Measurements from ENCODE around the gene ZFP92. TPM values are rescaled to one million over a fixed set of nuclear protein-coding genes. Genes with fewer than 3 reads are reported as not detected.

Gene ZFP92
- total RNA-seq, 1 donor from 2014 or later = 0.27 TPM

- no peaks in the 10 kb centered on the region for H3K4me1 ChIP-seq (ENCODE audit: insufficient read depth, low read length)
- no peaks in the 10 kb centered on the region for H3K9me3 Mint-ChIP-seq (ENCODE audit: unreplicated experiment)
- H3K27me3 Mint-ChIP-seq (ENCODE audit: low read depth, unreplicated experiment) = peaks cover 41% of the 10 kb centered on the region
- no peak overlapping the region for H3K9ac ChIP-seq (ENCODE audit: low read length)
- no peaks in the 10 kb centered on the region for H4K20me1 ChIP-seq (ENCODE audit: insufficient read depth, low read length)
- H3K27me3 ChIP-seq (ENCODE audit: insufficient read depth, low read length) = peaks cover 4% of the 10 kb centered on the region
- H3K27ac Mint-ChIP-seq (ENCODE audit: unreplicated experiment) = no peak overlapping the region
- H3K36me3 Mint-ChIP-seq (ENCODE audit: low read depth, unreplicated experiment) = no peaks in the 10 kb centered on the region
- H3K4me3 ChIP-seq (ENCODE audit: insufficient read depth, low read depth, low read length) = no peak overlapping the region
- no peak for TF ChIP-seq EZH2 (IDR thresholded peaks at IDR 0.05; ENCODE audit: insufficient read depth, low read length)
- TF ChIP-seq CTCF (IDR thresholded peaks at IDR 0.05; ENCODE audit: insufficient read depth, low read depth, low read length) = no peak
- H3K4me1 Mint-ChIP-seq (ENCODE audit: low read depth, unreplicated experiment) = no peaks in the 10 kb centered on the region
- no peak overlapping the region for H2AFZ ChIP-seq (ENCODE audit: low read depth, low read length)
- FAIRE-seq (no peak), DNase-seq (ENCODE audit: low read depth) (no peak)
- H3K4me3 Mint-ChIP-seq (ENCODE audit: unreplicated experiment) = no peak overlapping the region
- H3K79me2 ChIP-seq (ENCODE audit: insufficient read depth, low read length) = no peaks in the 10 kb centered on the region
- no peaks in the 10 kb centered on the region for H3K9me3 ChIP-seq (ENCODE audit: insufficient read depth, low read depth, low read length)
- H3K36me3 ChIP-seq (ENCODE audit: insufficient read depth, low read length) = no peaks in the 10 kb centered on the region
- no peak overlapping the region for H3K27ac ChIP-seq (ENCODE audit: low read depth, low read length)
- H3K4me2 ChIP-seq (ENCODE audit: low read length) = no peak overlapping the region
Measured at GRCh38 chrX:153408221-153408721, 3.0 kb upstream of the ZFP92 start.

- Histone ChIP-seq H4K20me1 (ENCODE audit: insufficient read depth, low read length) (no peaks in the 10 kb centered on the region), H3K36me3 (ENCODE audit: insufficient read depth, low read length) (no peaks in the 10 kb centered on the region), H3K4me1 (ENCODE audit: insufficient read depth, low read length) (no peaks in the 10 kb centered on the region), H3K4me3 (ENCODE audit: insufficient read depth, low read depth, low read length) (no peak overlapping the region), H3K79me2 (ENCODE audit: insufficient read depth, low read length) (no peaks in the 10 kb centered on the region), H3K27ac (ENCODE audit: low read depth, low read length) (no peak overlapping the region), H3K9me3 (ENCODE audit: insufficient read depth, low read depth, low read length) (no peaks in the 10 kb centered on the region), H3K4me2 (ENCODE audit: low read length) (no peak overlapping the region), H3K27me3 (ENCODE audit: insufficient read depth, low read length) (peaks cover 4% of the 10 kb centered on the region), H3K9ac (ENCODE audit: low read length) (no peak overlapping the region), H2AFZ (ENCODE audit: low read depth, low read length) (no peak overlapping the region)
- Mint-ChIP-seq H3K27ac (ENCODE audit: unreplicated experiment) (no peak overlapping the region), H3K4me1 (ENCODE audit: low read depth, unreplicated experiment) (no peaks in the 10 kb centered on the region), H3K4me3 (ENCODE audit: unreplicated experiment) (no peak overlapping the region), H3K36me3 (ENCODE audit: low read depth, unreplicated experiment) (no peaks in the 10 kb centered on the region), H3K27me3 (ENCODE audit: low read depth, unreplicated experiment) (peaks cover 43% of the 10 kb centered on the region), H3K9me3 (ENCODE audit: unreplicated experiment) (no peaks in the 10 kb centered on the region)
- TF ChIP-seq EZH2 (IDR thresholded peaks at IDR 0.05; ENCODE audit: insufficient read depth, low read length) (no peak), CTCF (IDR thresholded peaks at IDR 0.05; ENCODE audit: insufficient read depth, low read depth, low read length) (no peak)
- DNase-seq (ENCODE audit: low read depth) = no peak
- FAIRE-seq = no peak
Measured at GRCh38 chrX:153408871-153409351, 2.4 kb upstream of the ZFP92 start.

- no peak overlapping the region for H3K27ac Mint-ChIP-seq (ENCODE audit: unreplicated experiment)
- Histone ChIP-seq H3K4me1 (ENCODE audit: insufficient read depth, low read length) (no peaks in the 10 kb centered on the region), H3K36me3 (ENCODE audit: insufficient read depth, low read length) (no peaks in the 10 kb centered on the region), H3K27ac (ENCODE audit: low read depth, low read length) (no peak overlapping the region), H3K9me3 (ENCODE audit: insufficient read depth, low read depth, low read length) (no peaks in the 10 kb centered on the region), H2AFZ (ENCODE audit: low read depth, low read length) (no peak overlapping the region), H3K4me2 (ENCODE audit: low read length) (no peak overlapping the region), H4K20me1 (ENCODE audit: insufficient read depth, low read length) (no peaks in the 10 kb centered on the region), H3K27me3 (ENCODE audit: insufficient read depth, low read length) (peaks cover 4% of the 10 kb centered on the region), H3K9ac (ENCODE audit: low read length) (no peak overlapping the region), H3K4me3 (ENCODE audit: insufficient read depth, low read depth, low read length) (no peak overlapping the region), H3K79me2 (ENCODE audit: insufficient read depth, low read length) (no peaks in the 10 kb centered on the region)
- H3K4me1 Mint-ChIP-seq (ENCODE audit: low read depth, unreplicated experiment) = no peaks in the 10 kb centered on the region
- no peaks in the 10 kb centered on the region for H3K9me3 Mint-ChIP-seq (ENCODE audit: unreplicated experiment)
- no peaks in the 10 kb centered on the region for H3K36me3 Mint-ChIP-seq (ENCODE audit: low read depth, unreplicated experiment)
- no peak for TF ChIP-seq CTCF (IDR thresholded peaks at IDR 0.05; ENCODE audit: insufficient read depth, low read depth, low read length)
- TF ChIP-seq EZH2 (IDR thresholded peaks at IDR 0.05; ENCODE audit: insufficient read depth, low read length) = no peak
- no peak for FAIRE-seq
- no peak overlapping the region for H3K4me3 Mint-ChIP-seq (ENCODE audit: unreplicated experiment)
- DNase-seq (ENCODE audit: low read depth) = no peak
- H3K27me3 Mint-ChIP-seq (ENCODE audit: low read depth, unreplicated experiment) = peaks cover 44% of the 10 kb centered on the region
Measured at GRCh38 chrX:153409414-153410101, 1.7 kb upstream of the ZFP92 start.

Data from astrocyte (in vitro differentiated cells and primary cell).